Measurements from ENCODE around the gene CIB4.

The CIB4 gene

DNA sequence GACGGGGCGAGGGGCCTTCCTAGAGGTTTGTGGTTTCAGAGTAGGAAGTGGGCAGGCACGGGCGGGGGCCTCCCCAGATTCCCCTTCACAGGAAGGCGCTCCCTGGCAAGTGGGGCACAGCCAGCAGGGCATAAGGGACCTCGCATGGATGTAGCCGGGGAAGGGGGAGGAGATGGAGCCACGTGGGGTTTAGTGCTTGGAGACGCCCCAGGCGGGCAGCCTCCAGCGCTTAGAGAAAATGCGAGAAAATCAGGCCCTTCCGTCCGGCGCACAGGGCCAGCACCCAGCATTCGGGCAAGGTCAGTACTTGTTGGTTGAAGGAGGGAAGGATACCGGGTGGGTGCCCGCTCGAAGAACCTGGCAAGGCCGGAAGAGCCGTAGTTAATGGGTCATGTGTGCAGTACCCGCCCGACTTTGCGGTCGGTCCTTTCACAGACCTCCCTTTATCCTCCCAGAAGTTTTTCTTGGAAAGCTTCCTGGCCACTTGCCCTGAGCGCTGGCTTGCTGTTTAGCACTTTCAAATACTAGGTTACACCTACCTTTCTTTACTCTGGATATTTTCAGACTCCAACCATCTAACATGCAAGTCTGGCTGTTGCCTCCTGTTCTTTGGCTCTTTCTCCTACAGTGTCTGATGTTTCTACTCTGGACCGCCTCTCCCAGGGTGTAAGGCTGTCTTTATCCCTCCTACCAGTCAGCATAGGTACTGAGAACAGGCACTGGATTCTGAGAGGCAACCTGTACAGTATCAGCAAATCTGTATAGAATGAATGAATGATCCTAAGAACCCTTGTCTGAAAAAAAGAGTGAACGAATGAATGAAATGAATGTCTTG lies 78.1 kb downstream of the CIB4 start:
- Histone ChIP-seq H3K23ac (ENCODE audit: low read length) (no peak overlapping the region), H2BK15ac (replicated peaks; ENCODE audit: low read depth) (no peak overlapping the region), H3K4me1 (ENCODE audit: control insufficient read depth, low read depth, low read length) (no peaks in the 10 kb centered on the region), H2BK120ac (ENCODE audit: low read depth, low read length) (no peak overlapping the region), H3K4me2 (ENCODE audit: low read length) (no peak overlapping the region), H3K4ac (ENCODE audit: low read depth, low read length) (no peak overlapping the region), H3K18ac (ENCODE audit: low read length) (no peak overlapping the region), H3K79me2 (ENCODE audit: control insufficient read depth, insufficient read depth, low read length) (no peaks in the 10 kb centered on the region), H3K4me3 (ENCODE audit: low read length) (no peak overlapping the region), H3K36me3 (ENCODE audit: control insufficient read depth, insufficient read depth, low read length) (no peaks in the 10 kb centered on the region), H3K27ac (ENCODE audit: low read depth, low read length) (no peak overlapping the region), H2BK5ac (ENCODE audit: low read length) (no peak overlapping the region), H4K5ac (ENCODE audit: low read length) (no peak overlapping the region), H2AK5ac (ENCODE audit: low read length) (no peak overlapping the region), H3K9ac (ENCODE audit: low read length) (no peak overlapping the region), H3K79me1 (ENCODE audit: low read length) (no peaks in the 10 kb centered on the region), H4K8ac (ENCODE audit: low read depth, low read length) (no peak overlapping the region), H3K27me3 (ENCODE audit: insufficient read depth, low read length, poor library complexity) (no peaks in the 10 kb centered on the region), H3K56ac (ENCODE audit: low read length) (no peak overlapping the region)
- DNase-seq, result no peak
- no CpG with 5 or more reads among the region's 28 CpGs for WGBS (ENCODE audit: extremely low coverage, insufficient coverage, low lambda C conversion rate)

DNA sequence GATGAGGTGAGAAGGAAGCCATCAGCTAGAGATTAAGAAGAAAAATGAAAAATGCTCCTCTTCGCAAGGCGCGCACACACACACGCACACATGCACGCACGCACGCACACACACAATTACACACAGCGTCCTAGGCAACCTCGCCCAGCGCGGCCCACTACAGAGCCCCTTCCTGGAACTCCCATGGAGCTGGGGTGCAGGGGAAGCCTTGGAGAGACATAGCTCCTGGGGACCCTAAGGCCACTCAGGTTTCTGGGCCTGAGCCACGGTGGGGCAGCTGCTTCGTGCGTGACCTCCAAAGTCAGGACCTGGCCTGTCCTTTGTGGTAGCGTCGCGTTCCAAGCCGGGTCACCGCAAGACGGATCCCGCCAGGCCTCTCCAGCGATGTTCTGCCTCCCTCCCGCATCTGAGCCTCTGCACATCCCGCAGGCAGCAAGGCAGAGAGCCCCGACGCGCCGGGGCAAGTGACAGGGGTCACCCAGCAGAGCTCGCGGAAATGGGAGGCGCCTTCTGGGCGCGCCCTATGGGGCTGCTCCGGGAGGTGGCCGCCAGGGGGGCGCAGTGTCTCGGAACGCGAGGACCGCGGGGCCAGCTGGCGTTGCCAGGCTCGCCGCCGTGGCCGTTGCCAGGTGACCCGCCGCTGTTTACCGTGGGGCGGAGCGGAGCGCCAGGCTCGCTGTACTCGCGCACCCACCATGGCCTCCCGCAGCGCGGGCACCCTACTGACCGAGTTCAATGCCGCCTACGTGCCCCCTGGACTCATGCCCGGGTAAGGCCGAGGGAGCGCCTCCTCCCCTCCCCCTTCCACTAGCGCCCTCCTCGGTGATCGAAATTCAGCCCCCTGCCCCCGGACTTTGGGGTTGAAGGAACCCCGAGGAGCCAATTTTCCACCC lies 79.0 kb downstream of the CIB4 start:
- no peak overlapping the region for H2AK5ac ChIP-seq (ENCODE audit: low read length)
- no peak overlapping the region for H2BK120ac ChIP-seq (ENCODE audit: low read depth, low read length)
- H2BK5ac ChIP-seq (ENCODE audit: low read length), result no peak overlapping the region
- no peak overlapping the region for H3K4me2 ChIP-seq (ENCODE audit: low read length)
- no peak overlapping the region for H3K4me3 ChIP-seq (ENCODE audit: low read length)
- H3K4ac ChIP-seq (ENCODE audit: low read depth, low read length), result no peak overlapping the region
- no peaks in the 10 kb centered on the region for H3K36me3 ChIP-seq (ENCODE audit: control insufficient read depth, insufficient read depth, low read length)
- no peak overlapping the region for H3K56ac ChIP-seq (ENCODE audit: low read length)
- H3K9ac ChIP-seq (ENCODE audit: low read length), result no peak overlapping the region
- H3K4me1 ChIP-seq (ENCODE audit: control insufficient read depth, low read depth, low read length), result no peaks in the 10 kb centered on the region
- DNase-seq, result no peak
- no peak overlapping the region for H4K5ac ChIP-seq (ENCODE audit: low read length)
- no peaks in the 10 kb centered on the region for H3K27me3 ChIP-seq (ENCODE audit: insufficient read depth, low read length, poor library complexity)
- no peak overlapping the region for H4K8ac ChIP-seq (ENCODE audit: low read depth, low read length)
- H3K79me1 ChIP-seq (ENCODE audit: low read length), result no peaks in the 10 kb centered on the region
- H3K18ac ChIP-seq (ENCODE audit: low read length), result no peak overlapping the region
- WGBS (ENCODE audit: extremely low coverage, insufficient coverage, low lambda C conversion rate), result no CpG with 5 or more reads among the region's 69 CpGs
- H3K27ac ChIP-seq (ENCODE audit: low read depth, low read length), result no peak overlapping the region
- no peak overlapping the region for H2BK15ac ChIP-seq (replicated peaks; ENCODE audit: low read depth)
- H3K79me2 ChIP-seq (ENCODE audit: control insufficient read depth, insufficient read depth, low read length), result no peaks in the 10 kb centered on the region
- no peak overlapping the region for H3K23ac ChIP-seq (ENCODE audit: low read length)

DNA sequence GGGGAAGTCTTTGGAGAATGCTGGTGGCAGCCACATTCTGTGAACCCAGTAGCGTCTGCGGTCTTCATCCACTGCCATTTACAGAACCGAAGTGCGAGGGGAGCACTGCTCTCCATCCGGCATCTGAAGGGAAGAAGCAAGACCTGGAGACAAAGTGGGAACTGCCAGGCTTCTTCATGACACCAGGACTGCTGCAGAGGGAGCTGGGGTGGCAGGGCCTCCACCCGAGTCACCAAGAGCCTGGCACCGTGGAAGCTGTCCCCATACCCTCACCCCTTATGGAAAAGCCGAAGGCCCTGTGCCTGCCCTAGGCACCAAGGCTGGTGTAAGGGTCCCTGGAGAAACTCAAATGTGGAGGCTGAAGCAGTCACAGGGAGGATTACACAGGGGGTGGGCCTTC lies 79.8 kb downstream of the CIB4 start:
- Histone ChIP-seq H4K5ac (ENCODE audit: low read length) (no peak overlapping the region), H3K27me3 (ENCODE audit: insufficient read depth, low read length, poor library complexity) (no peaks in the 10 kb centered on the region), H3K4me2 (ENCODE audit: low read length) (no peak overlapping the region), H3K4ac (ENCODE audit: low read depth, low read length) (no peak overlapping the region), H3K9ac (ENCODE audit: low read length) (no peak overlapping the region), H3K79me2 (ENCODE audit: control insufficient read depth, insufficient read depth, low read length) (no peaks in the 10 kb centered on the region), H3K23ac (ENCODE audit: low read length) (no peak overlapping the region), H3K27ac (ENCODE audit: low read depth, low read length) (no peak overlapping the region), H3K4me1 (ENCODE audit: control insufficient read depth, low read depth, low read length) (no peaks in the 10 kb centered on the region), H3K18ac (ENCODE audit: low read length) (no peak overlapping the region), H3K56ac (ENCODE audit: low read length) (no peak overlapping the region), H3K36me3 (ENCODE audit: control insufficient read depth, insufficient read depth, low read length) (no peaks in the 10 kb centered on the region), H2BK5ac (ENCODE audit: low read length) (no peak overlapping the region), H3K79me1 (ENCODE audit: low read length) (no peaks in the 10 kb centered on the region), H3K4me3 (ENCODE audit: low read length) (no peak overlapping the region), H2BK15ac (replicated peaks; ENCODE audit: low read depth) (no peak overlapping the region), H4K8ac (ENCODE audit: low read depth, low read length) (no peak overlapping the region), H2AK5ac (ENCODE audit: low read length) (no peak overlapping the region), H2BK120ac (ENCODE audit: low read depth, low read length) (no peak overlapping the region)
- DNase-seq, result no peak
- no CpG with 5 or more reads among the region's 8 CpGs for WGBS (ENCODE audit: extremely low coverage, insufficient coverage, low lambda C conversion rate)

DNA sequence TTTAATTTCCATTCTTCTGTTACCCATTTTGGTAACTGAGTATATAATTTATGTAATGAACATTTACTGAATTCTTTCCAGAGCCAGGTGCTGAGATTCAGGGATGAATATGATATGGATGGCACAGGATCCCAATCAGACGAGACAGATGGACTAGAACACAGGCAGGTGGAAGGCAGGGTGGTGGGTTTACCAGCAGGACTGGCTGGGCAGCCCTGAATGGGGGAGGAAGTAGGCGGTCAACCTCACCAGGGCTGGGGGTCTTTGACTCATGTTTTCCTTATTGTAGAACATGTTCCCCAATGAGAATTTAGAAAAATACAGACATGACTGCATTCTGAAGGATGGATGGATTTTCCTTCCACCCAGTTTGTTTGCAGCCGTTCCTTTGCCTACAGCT lies 80.3 kb downstream of the CIB4 start:
- H3K36me3 ChIP-seq (ENCODE audit: control insufficient read depth, insufficient read depth, low read length), result no peaks in the 10 kb centered on the region
- no peak overlapping the region for H3K27ac ChIP-seq (ENCODE audit: low read depth, low read length)
- H2BK5ac ChIP-seq (ENCODE audit: low read length), result no peak overlapping the region
- no peaks in the 10 kb centered on the region for H3K79me2 ChIP-seq (ENCODE audit: control insufficient read depth, insufficient read depth, low read length)
- no peak overlapping the region for H3K9ac ChIP-seq (ENCODE audit: low read length)
- no peaks in the 10 kb centered on the region for H3K79me1 ChIP-seq (ENCODE audit: low read length)
- no peak overlapping the region for H3K23ac ChIP-seq (ENCODE audit: low read length)
- no peak overlapping the region for H2AK5ac ChIP-seq (ENCODE audit: low read length)
- H4K8ac ChIP-seq (ENCODE audit: low read depth, low read length), result no peak overlapping the region
- H3K4me2 ChIP-seq (ENCODE audit: low read length), result no peak overlapping the region
- no peak overlapping the region for H3K4me3 ChIP-seq (ENCODE audit: low read length)
- no CpG with 5 or more reads among the region's 3 CpGs for WGBS (ENCODE audit: extremely low coverage, insufficient coverage, low lambda C conversion rate)
- no peak overlapping the region for H2BK15ac ChIP-seq (replicated peaks; ENCODE audit: low read depth)
- no peak overlapping the region for H3K18ac ChIP-seq (ENCODE audit: low read length)
- no peak overlapping the region for H2BK120ac ChIP-seq (ENCODE audit: low read depth, low read length)
- no peak for DNase-seq
- no peak overlapping the region for H3K56ac ChIP-seq (ENCODE audit: low read length)
- H4K5ac ChIP-seq (ENCODE audit: low read length), result no peak overlapping the region
- no peak overlapping the region for H3K4ac ChIP-seq (ENCODE audit: low read depth, low read length)
- no peaks in the 10 kb centered on the region for H3K27me3 ChIP-seq (ENCODE audit: insufficient read depth, low read length, poor library complexity)
- no peaks in the 10 kb centered on the region for H3K4me1 ChIP-seq (ENCODE audit: control insufficient read depth, low read depth, low read length)

DNA sequence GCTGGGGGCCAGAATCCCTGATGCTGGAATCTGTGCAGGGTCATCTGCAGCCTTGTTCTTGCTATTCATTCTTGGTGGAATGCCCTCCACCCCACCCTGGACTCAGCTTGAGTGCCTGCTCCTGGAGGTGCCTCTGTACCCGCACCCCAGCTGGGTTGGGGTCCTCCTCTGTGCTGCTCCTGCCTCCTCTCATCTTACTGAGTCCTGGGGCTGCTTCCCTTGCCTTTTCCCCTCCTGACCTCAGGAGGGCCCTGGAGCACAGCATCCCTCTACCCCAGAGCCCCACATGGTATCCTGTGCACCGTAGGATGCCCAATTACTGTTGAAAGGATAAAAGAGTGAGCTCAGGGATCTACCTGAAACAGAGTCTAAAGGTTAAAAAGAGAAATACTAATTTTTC lies 81.6 kb downstream of the CIB4 start:
- H3K9ac ChIP-seq (ENCODE audit: low read length), result no peak overlapping the region
- no peak overlapping the region for H2AK5ac ChIP-seq (ENCODE audit: low read length)
- no peak overlapping the region for H4K8ac ChIP-seq (ENCODE audit: low read depth, low read length)
- no peak overlapping the region for H2BK15ac ChIP-seq (replicated peaks; ENCODE audit: low read depth)
- H3K4me3 ChIP-seq (ENCODE audit: low read length), result no peak overlapping the region
- H2BK120ac ChIP-seq (ENCODE audit: low read depth, low read length), result no peak overlapping the region
- no peaks in the 10 kb centered on the region for H3K79me2 ChIP-seq (ENCODE audit: control insufficient read depth, insufficient read depth, low read length)
- peak overlapping the region; percentile 24 for H3K23ac ChIP-seq (ENCODE audit: low read length)
- no peak overlapping the region for H3K56ac ChIP-seq (ENCODE audit: low read length)
- no peaks in the 10 kb centered on the region for H3K27me3 ChIP-seq (ENCODE audit: insufficient read depth, low read length, poor library complexity)
- no peak overlapping the region for H3K4ac ChIP-seq (ENCODE audit: low read depth, low read length)
- no peak overlapping the region for H3K18ac ChIP-seq (ENCODE audit: low read length)
- H3K79me1 ChIP-seq (ENCODE audit: low read length), result no peaks in the 10 kb centered on the region
- H3K36me3 ChIP-seq (ENCODE audit: control insufficient read depth, insufficient read depth, low read length), result no peaks in the 10 kb centered on the region
- no peak overlapping the region for H3K4me2 ChIP-seq (ENCODE audit: low read length)
- DNase-seq, result peak; percentile 58
- no peaks in the 10 kb centered on the region for H3K4me1 ChIP-seq (ENCODE audit: control insufficient read depth, low read depth, low read length)
- no peak overlapping the region for H4K5ac ChIP-seq (ENCODE audit: low read length)
- no peak overlapping the region for H2BK5ac ChIP-seq (ENCODE audit: low read length)
- H3K27ac ChIP-seq (ENCODE audit: low read depth, low read length), result no peak overlapping the region
- WGBS (ENCODE audit: extremely low coverage, insufficient coverage, low lambda C conversion rate), result no CpG with 5 or more reads among the region's 2 CpGs

Data from mesendoderm (in vitro differentiated cells).